HCT116 (cell line): ENCODE measurements around the gene EDNRA. TPM values are rescaled to one million over a fixed set of nuclear protein-coding genes. Genes with fewer than 3 reads are reported as not detected.

Experiments used
- ATAC-seq: fragments of 200-7000 bp; cut with Tn5 transposase; 2 replicates; pipeline ENCODE4 v1.9.1; 2020; ENCODE audit warnings: mild to moderate bottlenecking, moderate library complexity
- BruUV-seq: library from RNA; stranded (reverse); fragments of 400-500 nt; replicated peaks from 2 replicates; lab custom pipeline; 2021; lab: Mats Ljungman, UMichigan
- CTCF ChIA-PET: fragments of 300-600 bp; sonication (Branson Sonifier 250); formaldehyde crosslinking; loops from one replicate; lab custom pipeline; 2021; ENCODE audit warnings: antibody characterized with exemption; lab: Charles Lee
- POLR2A ChIA-PET: fragments of 300-600, 350-600 bp; sonication (Branson Sonifier 250); formaldehyde crosslinking; loops from one replicate; lab custom pipeline; 2021; ENCODE audit warnings: antibody characterized with exemption; lab: Charles Lee
- RAD21 ChIA-PET, 2 experiments: fragments of 300-600 bp; sonication (Branson Sonifier 250); formaldehyde crosslinking; loops; one replicate each; lab custom pipeline; 2023; ENCODE audit warnings: low total read pairs in 2 of 2; ENCODE audit not compliant: uncharacterized antibody in 2 of 2, unreplicated experiment in 2 of 2, low non-redundant PET in 1 of 2; lab: Charles Lee
- DNase-seq: peaks from one replicate; pipeline ENCODE4 v3.0.0-alpha.2; 2010; ENCODE audit warnings: low read depth, low spot score
- H2AFZ ChIP-seq: fragments of 200-600 bp; shearing (Covaris generic), sonication (generic); 2 replicates; pipeline ENCODE4 v1.6.1; 2017; ENCODE audit warnings: low read depth, mixed run types, mixed read lengths, antibody characterized with exemption, low read length; ENCODE audit not compliant: poor library complexity, severe bottlenecking
- H3K27ac ChIP-seq: 2 replicates; pipeline ENCODE4 v1.5.1; 2012; ENCODE audit warnings: low read depth, low read length
- H3K27me3 ChIP-seq: fragments of 200-600 bp; sonication (generic); 2 replicates; pipeline ENCODE4 v1.6.1; 2016; ENCODE audit warnings: mixed run types, low read length, mixed read lengths; ENCODE audit not compliant: insufficient read depth
- H3K36me3 ChIP-seq, 2 experiments: fragments of 200-500 bp in 1 of 2; fragments of 200-600 bp in 1 of 2; sonication (Bioruptor generic) in 1 of 2; sonication (generic) in 1 of 2; 2 replicates each; pipeline versions ENCODE4 v1.5.1 to v1.6.1; 2014 to 2016; ENCODE audit warnings: low read length in 2 of 2, inconsistent platforms in 1 of 2, mixed read lengths in 1 of 2, mixed run types in 1 of 2; ENCODE audit not compliant: insufficient read depth in 2 of 2, control insufficient read depth in 1 of 2
- H3K4me1 ChIP-seq, 2 experiments: fragments of 200-600 bp in 1 of 2; sonication (generic) in 1 of 2; 2 replicates each; pipeline versions ENCODE4 v1.5.1 to v1.6.1; 2012 to 2017; ENCODE audit warnings: low read length in 2 of 2, inconsistent platforms in 1 of 2, mild to moderate bottlenecking in 1 of 2, mixed read lengths in 1 of 2, mixed run types in 1 of 2, moderate library complexity in 1 of 2; ENCODE audit not compliant: insufficient read depth in 2 of 2, control insufficient read depth in 1 of 2
- H3K4me2 ChIP-seq: fragments of 200-600 bp; sonication (generic); 2 replicates; pipeline ENCODE4 v1.6.1; 2017; ENCODE audit warnings: mixed run types, low read length, mixed read lengths
- H3K4me3 ChIP-seq, 2 experiments: fragments of 200-600 bp in 1 of 2; sonication (generic) in 1 of 2; replicated peaks in 1 of 2; 2 replicates each; pipeline ENCODE4 v1.5.1; 2011 to 2016; ENCODE audit warnings: low read length in 2 of 2, control low read depth in 1 of 2, low read depth in 1 of 2, mild to moderate bottlenecking in 1 of 2, mixed read lengths in 1 of 2, mixed run types in 1 of 2
- H3K79me2 ChIP-seq: fragments of 200-600 bp; sonication (generic); 2 replicates; pipeline ENCODE4 v1.6.1; 2017; ENCODE audit warnings: mild to moderate bottlenecking, mixed run types, low read length, moderate library complexity, mixed read lengths; ENCODE audit not compliant: insufficient read depth
- H3K9ac ChIP-seq: fragments of 200-600 bp; sonication (generic); 2 replicates; pipeline ENCODE4 v1.6.1; 2016; ENCODE audit warnings: low read length, mixed read lengths
- H3K9me2 ChIP-seq: fragments of 200-600 bp; sonication (generic), shearing (Covaris generic); 2 replicates; pipeline ENCODE4 v1.6.1; 2017; ENCODE audit warnings: mixed run types, mild to moderate bottlenecking, moderate library complexity; ENCODE audit not compliant: insufficient read depth
- H3K9me3 ChIP-seq, 2 experiments: fragments of 200-500 bp in 1 of 2; fragments of 200-600 bp in 1 of 2; sonication (Bioruptor generic) in 1 of 2; sonication (generic) in 1 of 2; 2 replicates each; pipeline ENCODE4 v1.6.1; 2014 to 2017; ENCODE audit warnings: low read length in 2 of 2, mixed read lengths in 2 of 2, inconsistent platforms in 1 of 2, low read depth in 1 of 2, mild to moderate bottlenecking in 1 of 2, mixed run types in 1 of 2, moderate library complexity in 1 of 2; ENCODE audit not compliant: control insufficient read depth in 1 of 2, insufficient read depth in 1 of 2
- H4K20me1 ChIP-seq: fragments of 200-600 bp; sonication (generic), shearing (Covaris generic); 2 replicates; pipeline ENCODE4 v1.6.1; 2017; ENCODE audit warnings: mixed run types, mild to moderate bottlenecking, moderate library complexity; ENCODE audit not compliant: insufficient read depth
- CBX3 ChIP-seq: IDR thresholded peaks from 2 replicates; pipeline ENCODE4 v1.6.1; 2012; ENCODE audit warnings: low read depth
- CEBPB ChIP-seq: IDR thresholded peaks from 2 replicates; pipeline ENCODE4 v1.6.1; 2012; ENCODE audit warnings: low read depth
- EGR1 ChIP-seq: IDR thresholded peaks from 2 replicates; pipeline ENCODE4 v1.6.1; 2012; ENCODE audit warnings: low read depth
- ELF1 ChIP-seq: IDR thresholded peaks from 2 replicates; pipeline ENCODE4 v1.6.1; 2012; ENCODE audit warnings: low read depth, borderline replicate concordance
- EZH2phosphoT487 ChIP-seq: fragments of 200-600 bp; IDR thresholded peaks from 2 replicates; pipeline ENCODE4 v1.6.1; 2018; ENCODE audit warnings: antibody characterized with exemption, borderline replicate concordance
- FOSL1 ChIP-seq: IDR thresholded peaks from 2 replicates; pipeline ENCODE4 v1.6.1; 2012; ENCODE audit warnings: low read depth
- JUND ChIP-seq: IDR thresholded peaks from 2 replicates; pipeline ENCODE4 v1.6.1; 2012
- POLR2A ChIP-seq: IDR thresholded peaks from 2 replicates; pipeline ENCODE4 v1.7.0; 2011; ENCODE audit warnings: borderline replicate concordance; ENCODE audit not compliant: insufficient read depth, insufficient read length; ENCODE audit errors: extremely low read depth
- POLR2AphosphoS5 ChIP-seq: IDR thresholded peaks from 2 replicates; pipeline ENCODE4 v1.6.1; 2011; ENCODE audit warnings: mild to moderate bottlenecking, low read depth, low read length, moderate library complexity
- RAD21 ChIP-seq: IDR thresholded peaks from 2 replicates; pipeline ENCODE4 v1.6.1; 2012; ENCODE audit warnings: low read depth, mild to moderate bottlenecking
- SIN3A ChIP-seq: IDR thresholded peaks from 2 replicates; pipeline ENCODE4 v1.6.1; 2012; ENCODE audit warnings: low read depth
- SP1 ChIP-seq: IDR thresholded peaks from 2 replicates; pipeline ENCODE4 v1.6.1; 2012; ENCODE audit warnings: low read depth
- SRF ChIP-seq: IDR thresholded peaks from 2 replicates; pipeline ENCODE4 v1.6.1; 2012; ENCODE audit warnings: low read depth
- YY1 ChIP-seq: IDR thresholded peaks from 2 replicates; pipeline ENCODE4 v1.6.1; 2011; ENCODE audit warnings: low read length, low read depth, moderate library complexity, mild to moderate bottlenecking; ENCODE audit not compliant: insufficient replicate concordance; ENCODE audit errors: extremely low read depth
- ZFX ChIP-seq: fragments of 450-650 bp; IDR thresholded peaks from 2 replicates; pipeline ENCODE4 v1.6.1; 2017
- intact Hi-C: fragments of 100-400 bp; cut with micrococcal nuclease; formaldehyde crosslinking; loops from 2 replicates; pipeline ENCODE4 v1.10.0; 2022
- total RNA-seq: library from RNA; stranded (reverse); gene quantifications from one replicate; pipeline ENCODE4 v1.2.1, GENCODE V29; 2021; ENCODE audit not compliant: unreplicated experiment
- TF ChIP-seq, protein P1 (sequence below): IDR thresholded peaks from 2 replicates; pipeline ENCODE4 v1.6.1; 2012
- TF ChIP-seq, protein P2 (sequence below): IDR thresholded peaks from 2 replicates; pipeline ENCODE4 v1.6.1; 2011; ENCODE audit warnings: mild to moderate bottlenecking, low read length, moderate library complexity; ENCODE audit not compliant: insufficient replicate concordance; ENCODE audit errors: extremely low read depth
- TF ChIP-seq, protein P3 (sequence below), 3 experiments: fragments of 200-600 bp in 1 of 3; sonication (generic) in 1 of 3; IDR thresholded peaks in 2 of 3; conservative IDR thresholded peaks in 1 of 3; 2 replicates each; pipeline ENCODE4 v1.5.1; 2012 to 2017; ENCODE audit warnings: low read depth in 2 of 3, low read length in 2 of 3, antibody characterized with exemption in 1 of 3, borderline replicate concordance in 1 of 3, control low read depth in 1 of 3, mild to moderate bottlenecking in 1 of 3, mixed read lengths in 1 of 3, mixed run types in 1 of 3, moderate library complexity in 1 of 3; ENCODE audit not compliant: insufficient read depth in 1 of 3

The EDNRA gene
- total RNA-seq, 1 experiment from 2014 or later: 2.0 TPM

DNA sequence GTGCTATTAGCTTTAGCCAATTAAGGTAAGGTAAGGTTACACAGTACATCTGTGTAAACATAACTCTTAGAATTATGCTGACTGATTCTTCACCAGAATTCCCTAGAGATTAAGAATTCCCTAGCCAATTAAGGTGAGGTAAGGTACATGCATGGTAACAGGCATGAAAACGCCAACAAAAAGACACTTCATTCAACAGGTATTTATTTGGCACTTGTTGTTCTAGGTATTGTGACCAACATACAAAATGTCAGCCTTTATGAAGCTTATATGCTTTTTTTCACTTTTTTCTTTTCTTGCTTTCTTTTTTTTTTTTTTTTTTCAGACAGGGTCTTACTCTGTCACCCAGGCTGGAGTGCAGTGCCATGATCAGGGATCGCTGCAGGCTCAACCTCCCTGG, 47.2 kb downstream of the EDNRA start:
- no peak overlapping the region for H3K4me3 ChIP-seq
- H3K27ac ChIP-seq: no peak overlapping the region
- no peak overlapping the region for H3K4me2 ChIP-seq
- no peak overlapping the region for H3K9ac ChIP-seq
- H3K4me1 ChIP-seq: no peaks in the 10 kb centered on the region
- ATAC-seq: no peak
- ChIA-PET CTCF (interaction anchor here (2.0 kb wide), 1 partner anchor 9 kb away, joined by 8 read pairs; no protein-coding TSS in a partner anchor), POLR2A (no interaction called here), RAD21 (no interaction called here)
- BruUV-seq: no TSS peak
- H3K79me2 ChIP-seq: no peaks in the 10 kb centered on the region
- H3K36me3 ChIP-seq: no peaks in the 10 kb centered on the region
- DNase-seq: no peak
- H3K9me2 ChIP-seq: no peaks in the 10 kb centered on the region
- H3K27me3 ChIP-seq: no peaks in the 10 kb centered on the region
- H3K9me3 ChIP-seq: no peaks in the 10 kb centered on the region
- intact Hi-C loops: no loop called here
- TF ChIP-seq RAD21 (no peak), JUND (no peak), CEBPB (no peak), ZFX (no peak), POLR2AphosphoS5 (no peak), SRF (no peak), EGR1 (no peak), ELF1 (no peak)
- TF ChIP-seq, protein P1, sequence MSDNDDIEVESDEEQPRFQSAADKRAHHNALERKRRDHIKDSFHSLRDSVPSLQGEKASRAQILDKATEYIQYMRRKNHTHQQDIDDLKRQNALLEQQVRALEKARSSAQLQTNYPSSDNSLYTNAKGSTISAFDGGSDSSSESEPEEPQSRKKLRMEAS: no peak
- H4K20me1 ChIP-seq: no peaks in the 10 kb centered on the region
- H2AFZ ChIP-seq: no peak overlapping the region

DNA sequence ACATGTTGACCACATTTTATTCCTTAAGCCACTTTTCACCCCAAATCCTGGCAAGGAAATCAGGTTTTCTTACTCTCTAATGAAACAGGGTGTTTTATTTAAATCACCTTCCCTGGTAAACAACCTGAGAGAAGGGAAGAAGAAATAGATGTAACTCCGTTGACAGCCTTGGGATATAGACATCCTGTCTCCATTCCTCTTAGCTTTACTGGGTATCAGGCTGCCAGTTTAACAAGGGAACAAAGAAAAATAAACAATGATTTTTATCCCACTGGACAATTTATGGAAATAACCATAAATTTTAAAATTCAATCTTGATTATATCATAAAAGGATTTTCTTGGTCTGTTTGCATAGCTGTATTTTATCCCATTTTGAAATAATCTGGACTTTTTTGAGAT, 49.2 kb downstream of the EDNRA start:
- H3K79me2 ChIP-seq: no peaks in the 10 kb centered on the region
- intact Hi-C loops: no loop called here
- CTCF ChIA-PET: interaction anchor here (0.7 kb wide), 1 partner anchor 11 kb away, joined by 3 read pairs; no protein-coding TSS in a partner anchor
- H3K4me1 ChIP-seq: no peaks in the 10 kb centered on the region
- H3K9me2 ChIP-seq: no peaks in the 10 kb centered on the region
- RAD21 ChIA-PET: no interaction called here
- no peaks in the 10 kb centered on the region for H4K20me1 ChIP-seq
- POLR2A ChIA-PET: no interaction called here
- H3K9ac ChIP-seq: no peak overlapping the region
- no TSS peak for BruUV-seq
- no peaks in the 10 kb centered on the region for H3K27me3 ChIP-seq
- H3K36me3 ChIP-seq: no peaks in the 10 kb centered on the region
- H2AFZ ChIP-seq: no peak overlapping the region
- no peak for ATAC-seq
- no peak overlapping the region for H3K4me2 ChIP-seq
- no peak for DNase-seq
- H3K27ac ChIP-seq: no peak overlapping the region
- no peak overlapping the region for H3K4me3 ChIP-seq
- H3K9me3 ChIP-seq: no peaks in the 10 kb centered on the region
- TF ChIP-seq EZH2phosphoT487: no peak
- TF ChIP-seq, protein P2, sequence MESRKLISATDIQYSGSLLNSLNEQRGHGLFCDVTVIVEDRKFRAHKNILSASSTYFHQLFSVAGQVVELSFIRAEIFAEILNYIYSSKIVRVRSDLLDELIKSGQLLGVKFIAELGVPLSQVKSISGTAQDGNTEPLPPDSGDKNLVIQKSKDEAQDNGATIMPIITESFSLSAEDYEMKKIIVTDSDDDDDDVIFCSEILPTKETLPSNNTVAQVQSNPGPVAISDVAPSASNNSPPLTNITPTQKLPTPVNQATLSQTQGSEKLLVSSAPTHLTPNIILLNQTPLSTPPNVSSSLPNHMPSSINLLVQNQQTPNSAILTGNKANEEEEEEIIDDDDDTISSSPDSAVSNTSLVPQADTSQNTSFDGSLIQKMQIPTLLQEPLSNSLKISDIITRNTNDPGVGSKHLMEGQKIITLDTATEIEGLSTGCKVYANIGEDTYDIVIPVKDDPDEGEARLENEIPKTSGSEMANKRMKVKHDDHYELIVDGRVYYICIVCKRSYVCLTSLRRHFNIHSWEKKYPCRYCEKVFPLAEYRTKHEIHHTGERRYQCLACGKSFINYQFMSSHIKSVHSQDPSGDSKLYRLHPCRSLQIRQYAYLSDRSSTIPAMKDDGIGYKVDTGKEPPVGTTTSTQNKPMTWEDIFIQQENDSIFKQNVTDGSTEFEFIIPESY: no peak
- no peak for TF ChIP-seq SP1
- TF ChIP-seq ZFX: no peak
- TF ChIP-seq FOSL1: no peak
- TF ChIP-seq ELF1: no peak
- no peak for TF ChIP-seq SIN3A
- TF ChIP-seq POLR2A: no peak
- no peak for TF ChIP-seq JUND
- TF ChIP-seq, protein P3, sequence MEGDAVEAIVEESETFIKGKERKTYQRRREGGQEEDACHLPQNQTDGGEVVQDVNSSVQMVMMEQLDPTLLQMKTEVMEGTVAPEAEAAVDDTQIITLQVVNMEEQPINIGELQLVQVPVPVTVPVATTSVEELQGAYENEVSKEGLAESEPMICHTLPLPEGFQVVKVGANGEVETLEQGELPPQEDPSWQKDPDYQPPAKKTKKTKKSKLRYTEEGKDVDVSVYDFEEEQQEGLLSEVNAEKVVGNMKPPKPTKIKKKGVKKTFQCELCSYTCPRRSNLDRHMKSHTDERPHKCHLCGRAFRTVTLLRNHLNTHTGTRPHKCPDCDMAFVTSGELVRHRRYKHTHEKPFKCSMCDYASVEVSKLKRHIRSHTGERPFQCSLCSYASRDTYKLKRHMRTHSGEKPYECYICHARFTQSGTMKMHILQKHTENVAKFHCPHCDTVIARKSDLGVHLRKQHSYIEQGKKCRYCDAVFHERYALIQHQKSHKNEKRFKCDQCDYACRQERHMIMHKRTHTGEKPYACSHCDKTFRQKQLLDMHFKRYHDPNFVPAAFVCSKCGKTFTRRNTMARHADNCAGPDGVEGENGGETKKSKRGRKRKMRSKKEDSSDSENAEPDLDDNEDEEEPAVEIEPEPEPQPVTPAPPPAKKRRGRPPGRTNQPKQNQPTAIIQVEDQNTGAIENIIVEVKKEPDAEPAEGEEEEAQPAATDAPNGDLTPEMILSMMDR (IDR thresholded peaks at IDR 0.05 in 2 of 3, conservative IDR thresholded peaks at IDR 0.05 in 1 of 3; ENCODE audit: borderline replicate concordance in 1 of 3, insufficient read depth in 1 of 3, low read depth in 2 of 3, low read length in 2 of 3): no peak
- no peak for TF ChIP-seq RAD21
- no peak for TF ChIP-seq SRF
- TF ChIP-seq POLR2AphosphoS5: no peak
- no peak for TF ChIP-seq YY1
- TF ChIP-seq CBX3: no peak
- no peak for TF ChIP-seq EGR1
- TF ChIP-seq, protein P1: no peak
